ENCODE data around the gene SLC25A34. TPM values are rescaled to one million over a fixed set of nuclear protein-coding genes. Genes with fewer than 3 reads are reported as not detected.

SLC25A34 gene
- total RNA-seq, 2 experiments from 2014 or later, result 1.4 to 2.2 TPM

- no peaks in the 10 kb centered on the region for H3K36me3 ChIP-seq (ENCODE audit: insufficient read depth, low read length)
- no peak overlapping the region for H3K4me3 ChIP-seq (ENCODE audit: low read depth, low read length, poor library complexity, severe bottlenecking)
- no peaks in the 10 kb centered on the region for H3K9me3 ChIP-seq (ENCODE audit: low read length)
- H3K4me2 ChIP-seq (ENCODE audit: low read length), result no peak overlapping the region
- TF ChIP-seq EZH2phosphoT487 (IDR thresholded peaks at IDR 0.05; ENCODE audit: borderline replicate concordance, low read depth, low read length) (no peak), CTCF (conservative IDR thresholded peaks at IDR 0.05; ENCODE audit: low read length) (no peak)
- no TSS peak for BruUV-seq (replicated peaks)
- DNase-seq (ENCODE audit: low spot score), result no peak
- no peaks in the 10 kb centered on the region for H3K79me2 ChIP-seq (ENCODE audit: insufficient read depth, low read depth, low read length)
- H2AFZ ChIP-seq (ENCODE audit: low read length), result no peak overlapping the region
- H3K9me2 ChIP-seq (ENCODE audit: insufficient read depth, low read length), result no peaks in the 10 kb centered on the region
- intact Hi-C loops (cut with micrococcal nuclease; ENCODE audit: unreplicated experiment), result loop anchor here (5.0 kb wide), 1 partner anchor 312 kb away; no protein-coding TSS in a partner anchor
- ChIA-PET CTCF (ENCODE audit: unreplicated experiment) (no interaction called here), POLR2A (interaction anchor here (0.5 kb wide), 1 partner anchor 148 kb away, joined by 4 read pairs; no protein-coding TSS in a partner anchor)
- H3K27ac ChIP-seq (ENCODE audit: low read depth, low read length, poor library complexity, severe bottlenecking), result no peak overlapping the region
- H4K20me1 ChIP-seq (ENCODE audit: insufficient read depth, low read length), result no peaks in the 10 kb centered on the region
- no peaks in the 10 kb centered on the region for H3K4me1 ChIP-seq (ENCODE audit: insufficient read depth, low read length, poor library complexity, severe bottlenecking)
These were observed 8.1 kb downstream of the SLC25A34 start for GRCh38 chr1:15744122-15744679.

GRCh38 chr1:15747378-15747777 is 11.3 kb downstream of the SLC25A34 start:
- Histone ChIP-seq H2AFZ (ENCODE audit: low read length) (no peak overlapping the region), H3K36me3 (ENCODE audit: insufficient read depth, low read length) (no peaks in the 10 kb centered on the region), H4K20me1 (ENCODE audit: insufficient read depth, low read length) (no peaks in the 10 kb centered on the region), H3K27ac (ENCODE audit: low read depth, low read length, poor library complexity, severe bottlenecking) (no peak overlapping the region), H3K4me3 (ENCODE audit: low read depth, low read length, poor library complexity, severe bottlenecking) (no peak overlapping the region), H3K79me2 (ENCODE audit: insufficient read depth, low read depth, low read length) (no peaks in the 10 kb centered on the region), H3K9me2 (ENCODE audit: insufficient read depth, low read length) (no peaks in the 10 kb centered on the region), H3K4me1 (ENCODE audit: insufficient read depth, low read length, poor library complexity, severe bottlenecking) (no peaks in the 10 kb centered on the region), H3K4me2 (ENCODE audit: low read length) (no peak overlapping the region), H3K9me3 (ENCODE audit: low read length) (no peaks in the 10 kb centered on the region)
- CTCF ChIA-PET (ENCODE audit: unreplicated experiment), result no interaction called here
- POLR2A ChIA-PET, result no interaction called here
- BruUV-seq (replicated peaks), result no TSS peak
- no peak for DNase-seq (ENCODE audit: low spot score)
- TF ChIP-seq CTCF (conservative IDR thresholded peaks at IDR 0.05; ENCODE audit: low read length) (no peak), EZH2phosphoT487 (IDR thresholded peaks at IDR 0.05; ENCODE audit: borderline replicate concordance, low read depth, low read length) (no peak)
- intact Hi-C loops (cut with micrococcal nuclease; ENCODE audit: unreplicated experiment), result no loop called here

GRCh38 chr1:15748264-15748663 is 12.2 kb downstream of the SLC25A34 start:
- no peaks in the 10 kb centered on the region for H4K20me1 ChIP-seq (ENCODE audit: insufficient read depth, low read length)
- H3K9me2 ChIP-seq (ENCODE audit: insufficient read depth, low read length), result no peaks in the 10 kb centered on the region
- no peaks in the 10 kb centered on the region for H3K9me3 ChIP-seq (ENCODE audit: low read length)
- no peak overlapping the region for H2AFZ ChIP-seq (ENCODE audit: low read length)
- H3K4me2 ChIP-seq (ENCODE audit: low read length), result no peak overlapping the region
- CTCF ChIA-PET (ENCODE audit: unreplicated experiment), result no interaction called here
- no peak for DNase-seq (ENCODE audit: low spot score)
- POLR2A ChIA-PET, result no interaction called here
- no TSS peak for BruUV-seq (replicated peaks)
- intact Hi-C loops (cut with micrococcal nuclease; ENCODE audit: unreplicated experiment), result no loop called here
- H3K4me1 ChIP-seq (ENCODE audit: insufficient read depth, low read length, poor library complexity, severe bottlenecking), result no peaks in the 10 kb centered on the region
- H3K27ac ChIP-seq (ENCODE audit: low read depth, low read length, poor library complexity, severe bottlenecking), result no peak overlapping the region
- no peaks in the 10 kb centered on the region for H3K79me2 ChIP-seq (ENCODE audit: insufficient read depth, low read depth, low read length)
- H3K36me3 ChIP-seq (ENCODE audit: insufficient read depth, low read length), result no peaks in the 10 kb centered on the region
- no peak overlapping the region for H3K4me3 ChIP-seq (ENCODE audit: low read depth, low read length, poor library complexity, severe bottlenecking)
- TF ChIP-seq CTCF (conservative IDR thresholded peaks at IDR 0.05; ENCODE audit: low read length), result no peak
- no peak for TF ChIP-seq EZH2phosphoT487 (IDR thresholded peaks at IDR 0.05; ENCODE audit: borderline replicate concordance, low read depth, low read length)
